Peyer's patch (tissue), 4 donors: ENCODE results near the gene GRIK4. TPM values are rescaled to one million over a fixed set of nuclear protein-coding genes. Genes with fewer than 3 reads are reported as not detected.
A peak's percentile ranks its signal among the peaks of the same experiment; 100 is the strongest.

ENCODE experiments used
- DNase-seq, 3 donors: peaks; one replicate each; pipeline ENCODE4 v3.0.0-alpha.2; 2017 to 2019
- H3K27ac ChIP-seq, 4 donors: fragments of 200-600 bp; sonication (generic); one replicate each; pipeline ENCODE4 v1.5.1; 2016 to 2019
- H3K27me3 ChIP-seq, 2 donors: fragments of 200-600 bp; sonication (generic); one replicate each; pipeline ENCODE4 v1.5.1; 2019
- H3K36me3 ChIP-seq, 3 donors: fragments of 200-600 bp; sonication (generic); one replicate each; pipeline ENCODE4 v1.5.1; 2016 to 2019
- H3K4me1 ChIP-seq, 4 donors: fragments of 200-600 bp; sonication (generic); one replicate each; pipeline ENCODE4 v1.5.1; 2016 to 2019
- H3K4me3 ChIP-seq, 4 donors: fragments of 200-600 bp; sonication (generic); 1 replicate in 3 of 4; 2 replicates in 1 of 4; pipeline ENCODE4 v1.5.1; 2016 to 2019; ENCODE audit warnings: mild to moderate bottlenecking in 1 of 4
- H3K9me3 ChIP-seq, 4 donors: fragments of 200-600 bp; sonication (generic); one replicate each; pipeline ENCODE4 v1.5.1; 2016 to 2019; ENCODE audit warnings: mild to moderate bottlenecking in 1 of 4
- CTCF ChIP-seq, 6 experiments: fragments of 450-650 bp in 4 of 6; fragments of 200-600 bp in 2 of 6; sonication (generic) in 1 of 6; IDR thresholded peaks; one replicate each; pipeline ENCODE4 v1.5.1; 2017 to 2019; ENCODE audit warnings: antibody characterized with exemption in 6 of 6, mild to moderate bottlenecking in 3 of 6, moderate library complexity in 1 of 6
- POLR2A ChIP-seq, 2 donors: fragments of 450-650 bp; IDR thresholded peaks; one replicate each; pipeline ENCODE4 v1.5.1; 2017; ENCODE audit warnings: antibody characterized with exemption in 2 of 2, mild to moderate bottlenecking in 2 of 2, moderate library complexity in 2 of 2
- total RNA-seq, 4 donors: library from RNA; depleted of rRNA; stranded (reverse); fragments of >200 nt; gene quantifications; one replicate each; pipeline ENCODE4 v1.1.0, GENCODE V29; 2016

GRIK4 gene
- total RNA-seq, 4 donors from 2014 or later, result 0.40 to 2.5 TPM; not detected in 2

GRCh38 chr11:120798854-120799253, 287.3 kb downstream of the GRIK4 start:
- no peak for TF ChIP-seq CTCF (IDR thresholded peaks at IDR 0.05)
- no peak for TF ChIP-seq POLR2A (IDR thresholded peaks at IDR 0.05)
- no peaks in the 10 kb centered on the region for H3K4me1 ChIP-seq
- no peaks in the 10 kb centered on the region for H3K36me3 ChIP-seq
- no peak overlapping the region for H3K27ac ChIP-seq
- H3K27me3 ChIP-seq, result no peaks in the 10 kb centered on the region
- DNase-seq, result no peak
- no peaks in the 10 kb centered on the region for H3K9me3 ChIP-seq
- H3K4me3 ChIP-seq, result no peak overlapping the region

- no peak for DNase-seq
- Histone ChIP-seq H3K27ac (no peak overlapping the region), H3K4me1 (no peaks in the 10 kb centered on the region), H3K4me3 (no peak overlapping the region), H3K27me3 (no peaks in the 10 kb centered on the region), H3K36me3 (no peaks in the 10 kb centered on the region), H3K9me3 (no peaks in the 10 kb centered on the region)
- TF ChIP-seq POLR2A (IDR thresholded peaks at IDR 0.05), result no peak
- TF ChIP-seq CTCF (IDR thresholded peaks at IDR 0.05), result no peak
Measured at GRCh38 chr11:120800206-120800605, 288.7 kb downstream of the GRIK4 start.

GRCh38 chr11:120801801-120802689, 290.5 kb downstream of the GRIK4 start:
- Histone ChIP-seq H3K4me1 (no peaks in the 10 kb centered on the region), H3K36me3 (no peaks in the 10 kb centered on the region), H3K27ac (no peak overlapping the region), H3K9me3 (no peaks in the 10 kb centered on the region), H3K4me3 (no peak overlapping the region), H3K27me3 (no peaks in the 10 kb centered on the region)
- peak; percentile 47 to 79 (median 74) for TF ChIP-seq CTCF (IDR thresholded peaks at IDR 0.05)
- no peak for TF ChIP-seq POLR2A (IDR thresholded peaks at IDR 0.05)
- DNase-seq, result peak; percentile 42 to 79 (median 61)

- Histone ChIP-seq H3K27me3 (no peaks in the 10 kb centered on the region), H3K4me3 (no peak overlapping the region), H3K36me3 (no peaks in the 10 kb centered on the region), H3K27ac (no peak overlapping the region), H3K9me3 (no peaks in the 10 kb centered on the region), H3K4me1 (no peaks in the 10 kb centered on the region)
- no peak for DNase-seq
- TF ChIP-seq POLR2A (IDR thresholded peaks at IDR 0.05), result no peak
- TF ChIP-seq CTCF (IDR thresholded peaks at IDR 0.05), result no peak
Measured at GRCh38 chr11:120805960-120806555, 294.5 kb downstream of the GRIK4 start.

GRCh38 chr11:120807414-120808150, 296.0 kb downstream of the GRIK4 start:
- Histone ChIP-seq H3K9me3 (no peaks in the 10 kb centered on the region), H3K27me3 (no peaks in the 10 kb centered on the region), H3K27ac (no peak overlapping the region), H3K4me1 (no peaks in the 10 kb centered on the region), H3K4me3 (no peak overlapping the region), H3K36me3 (no peaks in the 10 kb centered on the region)
- no peak for DNase-seq
- TF ChIP-seq CTCF (IDR thresholded peaks at IDR 0.05), result no peak
- TF ChIP-seq POLR2A (IDR thresholded peaks at IDR 0.05), result no peak
